Stimulated activated CD4-positive, alpha-beta T cell treated with anti-CD3 and anti-CD28 coated beads, TNF-alpha, amount 100 ng/mL, for 1 hour (primary cell): Measurements from ENCODE around the gene CEP55.

Source experiments
- DNase-seq, 3 donors: peaks; one replicate each; pipeline ENCODE4 v3.0.0-alpha.2; 2020; ENCODE audit warnings: low read depth in 3 of 3, low spot score in 1 of 3

CEP55 gene

DNA sequence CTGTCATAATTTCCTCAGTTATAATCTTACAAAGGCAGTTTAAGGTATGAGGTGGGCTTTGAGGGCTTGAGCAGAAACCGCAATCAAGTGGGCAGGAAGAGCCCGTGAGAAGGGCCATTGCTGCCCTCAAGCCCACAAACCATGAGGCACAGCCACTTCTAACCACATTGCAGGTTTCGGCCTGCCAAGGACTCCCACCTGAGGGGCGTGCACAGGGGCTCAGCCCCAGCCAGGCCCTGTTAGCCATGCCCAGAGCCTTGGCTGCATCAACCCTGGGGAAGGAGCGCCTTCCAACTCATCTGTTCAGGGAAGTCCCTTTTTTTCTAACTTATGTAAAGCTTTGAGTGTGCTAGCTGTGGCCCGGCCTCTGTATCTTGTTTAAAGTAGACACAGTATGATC, 64.1 kb downstream of the CEP55 start:
- no peak for DNase-seq

DNA sequence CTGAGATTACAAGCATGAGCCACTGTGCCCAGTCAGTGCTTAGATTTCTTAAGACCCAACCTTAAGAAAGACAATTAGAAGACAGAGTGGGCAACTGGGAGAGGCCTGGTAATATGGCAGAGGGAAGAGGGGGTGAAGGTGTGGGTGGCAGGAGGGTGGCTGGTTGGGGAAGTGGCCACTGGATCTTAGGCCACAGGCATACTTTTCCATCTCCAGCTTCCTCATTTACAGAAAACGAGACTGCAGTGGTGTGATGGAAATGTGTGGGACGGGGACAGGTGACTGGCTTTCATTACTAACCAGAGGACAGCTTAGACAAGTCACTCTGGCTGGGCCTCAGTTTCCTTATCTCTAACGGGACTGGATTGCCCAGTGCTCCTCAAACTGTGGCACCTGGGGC, 69.0 kb downstream of the CEP55 start:
- no peak for DNase-seq

GRCh38 chr10:93566435-93567276, 70.2 kb downstream of the CEP55 start, which contains the start of gene FFAR4:
FFAR4 (plus strand) TSS chr10:93566665; CDS start chr10:93566721, 56 bp downstream.
- no peak for DNase-seq

GRCh38 chr10:93567277-93568104, 71.1 kb downstream of the CEP55 start:
- DNase-seq, result no peak

- DNase-seq, result no peak
Observed at GRCh38 chr10:93568105-93568390, 71.6 kb downstream of the CEP55 start.

- no peak for DNase-seq
Observed at GRCh38 chr10:93570383-93570782, 74.0 kb downstream of the CEP55 start.

DNA sequence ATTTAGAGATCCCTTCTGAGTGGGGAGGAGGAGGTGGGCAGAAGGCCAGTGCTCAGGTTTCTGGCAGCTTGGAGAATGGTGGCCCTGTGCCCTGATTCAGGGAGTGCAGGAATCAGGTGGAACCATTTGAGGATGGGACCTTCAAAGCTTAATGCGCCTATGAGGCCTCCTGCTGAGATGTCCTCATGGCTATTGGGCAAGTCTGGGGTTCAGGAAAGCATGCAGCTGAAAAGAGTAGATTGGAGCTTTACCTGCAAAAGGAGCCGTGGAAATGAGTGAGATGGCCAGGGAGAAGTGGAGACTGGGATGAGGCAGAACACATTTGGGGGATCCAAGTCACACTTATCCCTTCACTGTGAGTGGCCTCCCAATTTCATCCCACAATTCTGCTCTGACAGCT, 76.2 kb downstream of the CEP55 start:
- DNase-seq, result no peak

- no peak for DNase-seq
Observed at GRCh38 chr10:93573051-93573909, 76.9 kb downstream of the CEP55 start.

- DNase-seq, result no peak
Observed at GRCh38 chr10:93573924-93574323, 77.5 kb downstream of the CEP55 start.

- no peak for DNase-seq
Observed at GRCh38 chr10:93576888-93577287, 80.5 kb downstream of the CEP55 start.

- DNase-seq, result no peak
Observed at GRCh38 chr10:93577565-93577964, 81.2 kb downstream of the CEP55 start.
